GM12878 (cell line): ENCODE results near the gene KRTAP9-4.

Experiments
- CHD4 ChIP-seq: fragments of 200-600 bp; sonication (generic); IDR thresholded peaks from 2 replicates; pipeline ENCODE4 v1.6.1; 2016; ENCODE audit warnings: mild to moderate bottlenecking
- CREB1 ChIP-seq: IDR thresholded peaks from 2 replicates; pipeline ENCODE4 v1.6.1; 2012; ENCODE audit warnings: low read depth, mild to moderate bottlenecking, inconsistent platforms
- CTCF ChIP-seq, 3 experiments: IDR thresholded peaks in 2 of 3; conservative IDR thresholded peaks in 1 of 3; 2 replicates each; pipeline ENCODE4 v1.5.1; 2011; ENCODE audit warnings: low read depth in 3 of 3, low read length in 3 of 3, mild to moderate bottlenecking in 3 of 3, control low read depth in 2 of 3, moderate library complexity in 2 of 3, inconsistent platforms in 1 of 3, mixed read lengths in 1 of 3; ENCODE audit not compliant: control insufficient read depth in 2 of 3, insufficient read depth in 1 of 3; ENCODE audit errors: extremely low read depth in 1 of 3
- EP300 ChIP-seq, 2 experiments: fragments of 150-350 bp in 1 of 2; IDR thresholded peaks; 2 replicates each; pipeline ENCODE4 v1.6.1; 2011 to 2012; ENCODE audit warnings: low read depth in 2 of 2, low read length in 2 of 2, borderline replicate concordance in 1 of 2, improper control_type of control experiment in 1 of 2, inconsistent platforms in 1 of 2; ENCODE audit not compliant: control insufficient read depth in 1 of 2
- ETV6 ChIP-seq, 2 experiments: fragments of 450-650 bp in 1 of 2; IDR thresholded peaks in 1 of 2; conservative IDR thresholded peaks in 1 of 2; 2 replicates each; pipeline ENCODE4 v1.6.1; 2014; ENCODE audit warnings: antibody characterized with exemption in 1 of 2, borderline replicate concordance in 1 of 2, low read depth in 1 of 2, mild to moderate bottlenecking in 1 of 2, moderate library complexity in 1 of 2
- JUNB ChIP-seq: IDR thresholded peaks from 2 replicates; pipeline ENCODE4 v1.6.1; 2016; ENCODE audit warnings: antibody characterized with exemption, mild to moderate bottlenecking
- MTA2 ChIP-seq: fragments of 450-650 bp; IDR thresholded peaks from 2 replicates; pipeline ENCODE4 v1.6.1; 2016; ENCODE audit warnings: low read depth, mild to moderate bottlenecking, moderate library complexity
- MXI1 ChIP-seq: fragments of 150-350 bp; IDR thresholded peaks from 2 replicates; pipeline ENCODE4 v1.6.1; 2011; ENCODE audit warnings: low read depth, mild to moderate bottlenecking, inconsistent platforms, low read length, improper control_type of control experiment
- NFYA ChIP-seq: IDR thresholded peaks from 2 replicates; pipeline ENCODE4 v1.6.1; 2011; ENCODE audit warnings: low read depth, mild to moderate bottlenecking, low read length, improper control_type of control experiment, borderline replicate concordance
- NR2F1 ChIP-seq: fragments of 450-650 bp; conservative IDR thresholded peaks from 2 replicates; pipeline ENCODE4 v1.6.1; 2017; ENCODE audit warnings: mild to moderate bottlenecking
- POLR2A ChIP-seq: IDR thresholded peaks from 2 replicates; pipeline ENCODE4 v1.6.1; 2011; ENCODE audit warnings: low read depth, mild to moderate bottlenecking, low read length
- PRDM15 ChIP-seq: fragments of 450-650 bp; formaldehyde crosslinking; IDR thresholded peaks from 2 replicates; pipeline ENCODE4 v1.4.0; 2020; ENCODE audit warnings: mild to moderate bottlenecking, moderate library complexity
- ZNF274 ChIP-seq: IDR thresholded peaks from one replicate; pipeline ENCODE4 v1.8.0; 2011; ENCODE audit not compliant: insufficient read length, insufficient read depth
- ZNF687 ChIP-seq: fragments of 450-650 bp; IDR thresholded peaks from 2 replicates; pipeline ENCODE4 v1.6.1; 2017; ENCODE audit warnings: mild to moderate bottlenecking, moderate library complexity

- TF ChIP-seq CTCF (IDR thresholded peaks at IDR 0.05 in 2 of 3, conservative IDR thresholded peaks at IDR 0.05 in 1 of 3; ENCODE audit: control insufficient read depth in 2 of 3, extremely low read depth in 1 of 3, insufficient read depth in 1 of 3, low read depth in 3 of 3, low read length in 3 of 3) (no peak), ZNF687 (no peak), EP300 (IDR thresholded peaks at IDR 0.05; ENCODE audit: borderline replicate concordance in 1 of 2, control insufficient read depth in 1 of 2, low read depth in 2 of 2, low read length in 2 of 2) (no peak), PRDM15 (CRISPR knock-in tag) (no peak), MXI1 (no peak), ZNF274 (no peak), NR2F1 (no peak), POLR2A (no peak), CREB1 (no peak), CHD4 (no peak), ETV6 (conservative IDR thresholded peaks at IDR 0.05 in 1 of 2, IDR thresholded peaks at IDR 0.05 in 1 of 2; ENCODE audit: borderline replicate concordance in 1 of 2, low read depth in 1 of 2) (no peak), NFYA (no peak), JUNB (no peak), MTA2 (no peak)
Observed at GRCh38 chr17:41298458-41299135, 49.1 kb downstream of the KRTAP9-4 start.
